GM12878 (cell line): ENCODE results near the gene CHST14. TPM values are rescaled to one million over a fixed set of nuclear protein-coding genes. Genes with fewer than 3 reads are reported as not detected.

ENCODE experiments used
- ATAC-seq: fragments of 200-7000 bp; cut with Tn5 transposase; 3 replicates; pipeline ENCODE4 v1.9.1; 2020; ENCODE audit warnings: mild to moderate bottlenecking, moderate library complexity
- BruUV-seq: library from RNA; stranded (reverse); fragments of 400-500 nt; replicated peaks from 2 replicates; lab custom pipeline; 2021; lab: Mats Ljungman, UMichigan
- CTCF ChIA-PET: fragments of 300-600 bp; sonication (Branson Sonifier 250); formaldehyde crosslinking; extraction: SDS; loops from one replicate; lab custom pipeline; 2021; ENCODE audit warnings: inconsistent platforms; lab: Yijun Ruan, JAX
- POLR2A ChIA-PET: fragments of 350-600 bp; formaldehyde crosslinking; extraction: SDS; loops from one replicate; lab custom pipeline; 2021; ENCODE audit warnings: inconsistent platforms; lab: Charles Lee
- RAD21 ChIA-PET: fragments of 300-600 bp; sonication (Branson Sonifier 250); formaldehyde crosslinking; loops from one replicate; lab custom pipeline; 2023; ENCODE audit warnings: antibody characterized with exemption; ENCODE audit not compliant: unreplicated experiment; lab: Charles Lee
- SMC1A ChIA-PET: fragments of 300-600 bp; sonication (Branson Sonifier 250); formaldehyde crosslinking; loops from one replicate; lab custom pipeline; 2023; ENCODE audit not compliant: unreplicated experiment, uncharacterized antibody; lab: Charles Lee
- DNase-seq: peaks from one replicate; pipeline ENCODE4 v3.0.0-alpha.2; 2011; ENCODE audit warnings: low read depth, low spot score
- FAIRE-seq: peaks from 3 replicates; lab custom pipeline; 2011; peaks lifted over from hg19 to GRCh38; lab: Jason Lieb, UNC
- H2AFZ ChIP-seq: 2 replicates; pipeline ENCODE4 v1.6.0; 2011; ENCODE audit warnings: low read depth, low read length, control low read depth; ENCODE audit not compliant: control insufficient read depth
- H3K27ac ChIP-seq: 2 replicates; pipeline ENCODE4 v1.5.1; 2011; ENCODE audit warnings: control low read depth; ENCODE audit not compliant: control insufficient read depth, insufficient read depth
- H3K27me3 ChIP-seq, 2 experiments: replicated peaks in 1 of 2; 2 replicates each; pipeline versions ENCODE4 v1.6.0 to v1.6.1; 2011; ENCODE audit warnings: low read length in 1 of 2; ENCODE audit not compliant: control insufficient read depth in 2 of 2, insufficient read depth in 2 of 2
- H3K36me3 ChIP-seq, 2 experiments: 2 replicates each; pipeline ENCODE4 v1.5.1; 2011; ENCODE audit warnings: low read length in 1 of 2; ENCODE audit not compliant: control insufficient read depth in 2 of 2, insufficient read depth in 2 of 2
- H3K4me1 ChIP-seq: 2 replicates; pipeline ENCODE4 v1.6.1; 2011; ENCODE audit warnings: mild to moderate bottlenecking, low read length, moderate library complexity, mixed read lengths; ENCODE audit not compliant: control insufficient read depth, insufficient read depth
- H3K4me2 ChIP-seq: 2 replicates; pipeline ENCODE4 v1.6.0; 2011; ENCODE audit warnings: control low read depth; ENCODE audit not compliant: control insufficient read depth, insufficient read depth
- H3K4me3 ChIP-seq: fragments of 200-600 bp; sonication (generic); 2 replicates; pipeline ENCODE4 v1.5.1; 2016
- H3K79me2 ChIP-seq: 2 replicates; pipeline ENCODE4 v1.6.0; 2011; ENCODE audit warnings: low read length; ENCODE audit not compliant: control insufficient read depth, insufficient read depth
- H3K9ac ChIP-seq: 2 replicates; pipeline ENCODE4 v1.8.0; 2011; ENCODE audit warnings: low read length, control low read depth, mixed read lengths; ENCODE audit not compliant: control insufficient read depth, insufficient read depth
- H3K9me3 ChIP-seq: replicated peaks from 3 replicates; pipeline ENCODE4 v1.5.1; 2011; ENCODE audit warnings: mild to moderate bottlenecking, low read length; ENCODE audit not compliant: control insufficient read depth, insufficient read depth
- H4K20me1 ChIP-seq: 2 replicates; pipeline ENCODE4 v1.6.0; 2011; ENCODE audit not compliant: control insufficient read depth, insufficient read depth
- CHD4 ChIP-seq: fragments of 200-600 bp; sonication (generic); IDR thresholded peaks from 2 replicates; pipeline ENCODE4 v1.6.1; 2016; ENCODE audit warnings: mild to moderate bottlenecking
- MEF2B ChIP-seq: fragments of 450-650 bp; IDR thresholded peaks from 2 replicates; pipeline ENCODE4 v1.6.1; 2018; ENCODE audit warnings: mild to moderate bottlenecking, moderate library complexity; ENCODE audit not compliant: partially characterized antibody, poor library complexity, severe bottlenecking
- NRF1 ChIP-seq: conservative IDR thresholded peaks from 2 replicates; pipeline ENCODE4 v1.6.1; 2011; ENCODE audit warnings: mild to moderate bottlenecking, low read depth, low read length, improper control_type of control experiment
- SUZ12 ChIP-seq: fragments of 200-600 bp; sonication (generic); IDR thresholded peaks from one replicate; pipeline ENCODE4 v1.6.1; 2018; ENCODE audit warnings: antibody characterized with exemption, mild to moderate bottlenecking; ENCODE audit not compliant: unreplicated experiment
- ZBED1 ChIP-seq: IDR thresholded peaks from 2 replicates; pipeline ENCODE4 v1.6.1; 2016; ENCODE audit warnings: borderline replicate concordance
- WGBS: methylation state at CpG from one replicate; pipeline ENCODE4 v1.1.6; 2016; ENCODE audit warnings: low lambda C conversion rate; ENCODE audit not compliant: insufficient replicate concordance, insufficient coverage; ENCODE audit errors: missing lambda C conversion rate; 5-methylcytosine and 5-hydroxymethylcytosine counted together
- in situ Hi-C: fragments of 300-500 bp; cut with MboI; formaldehyde crosslinking; loops from 9 replicates; pipeline ENCODE4 v1.14.3; 2018; ENCODE audit warnings: mixed read lengths
- intact Hi-C: fragments of 100-400 bp; cut with micrococcal nuclease; formaldehyde crosslinking; loops from one replicate; pipeline ENCODE4 v1.14.2; 2022; ENCODE audit not compliant: unreplicated experiment
- polyA plus RNA-seq, 11 experiments: library from polyadenylated mRNA; depleted of rRNA in 4 of 11; unstranded in 6 of 11; stranded (reverse) in 5 of 11; fragments of >200 nt; fragmentation: Nextera tagmentation in 4 of 11; fragmentation: Illumina TruSeq in 1 of 11; extraction: Ambion mirVana in 4 of 11; extraction: Trizol in 1 of 11; gene quantifications; 1 replicate in 1 of 11; 2 replicates in 10 of 11; pipeline versions ENCODE4 v1.2.1 to v1.2.3, GENCODE V29; 2011 to 2016; ENCODE audit warnings: inconsistent platforms in 2 of 11, missing spikeins in 2 of 11, low read depth in 1 of 11
- total RNA-seq, 4 experiments: library from RNA; depleted of rRNA in 3 of 4; stranded (reverse); fragments of >200 nt in 3 of 4; fragmentation: Illumina TruSeq in 1 of 4; extraction: Trizol in 1 of 4; gene quantifications; 2 replicates each; pipeline versions ENCODE4 v1.2.1 to v1.2.3, GENCODE V29; 2013 to 2021
- TF ChIP-seq, protein P1 (sequence below): IDR thresholded peaks from 2 replicates; pipeline ENCODE4 v1.6.1; 2011; ENCODE audit warnings: low read depth, mild to moderate bottlenecking, low read length, moderate library complexity, borderline replicate concordance; ENCODE audit errors: extremely low read depth
- TF ChIP-seq, protein P2 (sequence below): fragments of 450-650 bp; IDR thresholded peaks from 2 replicates; pipeline ENCODE4 v1.6.1; 2016; ENCODE audit warnings: mild to moderate bottlenecking, moderate library complexity, borderline replicate concordance

Gene CHST14
- total and polyA plus RNA-seq, 10 of the 15 experiments (the other 5 are each of a cell fraction or from before 2014, with no cell fraction given), result 1.3 to 12.8 (median 6.2) TPM

DNA sequence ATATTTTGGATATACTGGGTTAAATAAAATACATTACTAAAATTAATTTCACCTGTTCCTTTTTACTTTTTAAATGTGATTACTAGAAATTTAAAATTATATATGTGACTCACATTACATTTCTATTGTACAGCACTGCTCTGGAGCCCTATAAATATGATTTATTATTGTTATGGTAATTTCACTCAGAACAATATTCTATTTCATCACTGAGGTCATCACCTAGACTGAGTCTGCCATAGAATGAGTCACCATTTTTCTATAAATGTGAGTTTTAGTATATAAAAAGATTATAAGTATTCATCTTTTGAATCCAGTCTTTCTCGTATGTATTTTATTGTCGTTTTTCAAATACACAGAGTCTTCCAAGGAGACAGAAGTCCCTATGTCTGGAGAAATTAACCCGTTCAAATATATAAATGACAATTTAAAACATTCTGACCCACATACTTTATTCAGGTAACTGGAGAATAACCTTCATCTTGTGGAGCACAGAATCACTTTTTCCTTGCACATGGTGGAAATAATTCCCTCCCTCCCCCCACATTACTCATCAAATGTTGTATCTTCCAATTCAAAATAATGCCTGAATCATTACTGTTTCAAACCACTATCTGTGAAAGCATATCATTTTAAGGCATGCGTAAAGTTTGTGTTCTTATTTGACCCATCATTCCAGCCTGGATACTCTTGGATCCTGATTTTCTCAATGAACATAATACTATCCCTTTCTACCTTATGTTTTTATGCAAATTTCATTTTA, 30.0 kb downstream of the CHST14 start:
- POLR2A ChIA-PET, result interaction anchor here (0.7 kb wide), 2 partner anchors 12 to 46 kb away, joined by 3 read pairs; no protein-coding TSS in a partner anchor
- no peaks in the 10 kb centered on the region for H3K9me3 ChIP-seq
- FAIRE-seq, result no peak
- no peak overlapping the region for H2AFZ ChIP-seq
- ATAC-seq, result no peak
- CTCF ChIA-PET, result interaction anchor here (1.4 kb wide), 1 partner anchor 161 kb away, joined by 3 read pairs; no protein-coding TSS in a partner anchor
- no peak for DNase-seq
- TF ChIP-seq CHD4, result no peak
- TF ChIP-seq, protein P1, sequence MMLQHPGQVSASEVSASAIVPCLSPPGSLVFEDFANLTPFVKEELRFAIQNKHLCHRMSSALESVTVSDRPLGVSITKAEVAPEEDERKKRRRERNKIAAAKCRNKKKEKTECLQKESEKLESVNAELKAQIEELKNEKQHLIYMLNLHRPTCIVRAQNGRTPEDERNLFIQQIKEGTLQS, result no peak
- no peak for TF ChIP-seq SUZ12
- TF ChIP-seq NRF1, result no peak
- 38% methylated on average over 4 of the region's 4 CpGs for WGBS
- no peak overlapping the region for H3K9ac ChIP-seq
- intact Hi-C loops, result loop anchor here (10.0 kb wide), 1 partner anchor 156 kb away; the partner anchor contains the start of gene CCDC9B
- no peaks in the 10 kb centered on the region; a peak in 1 of 4 replicates for H3K27me3 ChIP-seq
- no peaks in the 10 kb centered on the region for H3K36me3 ChIP-seq
- in situ Hi-C loops, result no loop called here
- H3K4me3 ChIP-seq, result no peak overlapping the region
- no peaks in the 10 kb centered on the region for H4K20me1 ChIP-seq
- no peak overlapping the region for H3K4me2 ChIP-seq
- no TSS peak for BruUV-seq
- H3K27ac ChIP-seq, result no peak overlapping the region
- no peaks in the 10 kb centered on the region for H3K4me1 ChIP-seq
- SMC1A ChIA-PET, result no interaction called here
- RAD21 ChIA-PET, result no interaction called here
- no peaks in the 10 kb centered on the region for H3K79me2 ChIP-seq

DNA sequence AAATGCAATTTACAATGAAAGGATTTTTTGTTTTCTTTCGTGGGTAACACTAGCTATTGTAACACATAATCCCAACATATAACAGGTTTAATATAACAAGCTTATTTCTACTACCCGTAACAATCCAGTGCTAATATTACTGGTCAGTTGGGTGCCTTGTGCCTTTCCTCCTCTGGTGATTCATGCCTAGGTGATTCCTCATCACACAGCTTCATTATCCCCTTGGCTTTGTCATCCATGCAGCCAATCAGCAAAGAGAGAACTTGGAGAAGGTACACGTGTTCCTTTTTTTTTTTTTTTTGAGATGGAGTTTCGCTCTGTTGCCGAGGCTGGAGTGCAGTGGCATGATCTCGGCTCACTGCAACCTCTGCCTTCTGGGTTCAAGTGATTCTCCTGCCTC, 30.7 kb downstream of the CHST14 start:
- no peak overlapping the region for H2AFZ ChIP-seq
- H3K4me1 ChIP-seq, result no peaks in the 10 kb centered on the region
- CTCF ChIA-PET, result no interaction called here
- H3K79me2 ChIP-seq, result no peaks in the 10 kb centered on the region
- H3K4me2 ChIP-seq, result no peak overlapping the region
- POLR2A ChIA-PET, result interaction anchor here (0.6 to 0.7 kb wide), 5 partner anchors 11 to 1647 kb away, joined by 3 to 4 read pairs (median 3); no protein-coding TSS in a partner anchor
- WGBS, result 64% methylated on average over 3 of the region's 6 CpGs
- H3K4me3 ChIP-seq, result no peak overlapping the region
- H3K9me3 ChIP-seq, result no peaks in the 10 kb centered on the region
- SMC1A ChIA-PET, result no interaction called here
- H4K20me1 ChIP-seq, result no peaks in the 10 kb centered on the region
- FAIRE-seq (no peak), DNase-seq (no peak), ATAC-seq (no peak)
- H3K36me3 ChIP-seq, result no peaks in the 10 kb centered on the region
- in situ Hi-C loops, result no loop called here
- no peak overlapping the region for H3K9ac ChIP-seq
- no peak overlapping the region for H3K27ac ChIP-seq
- intact Hi-C loops, result loop anchor here (10.0 kb wide), 1 partner anchor 157 kb away; the partner anchor contains the start of gene CCDC9B
- no TSS peak for BruUV-seq
- RAD21 ChIA-PET, result no interaction called here
- no peaks in the 10 kb centered on the region; a peak in 1 of 4 replicates for H3K27me3 ChIP-seq
- TF ChIP-seq MEF2B, result no peak
- no peak for TF ChIP-seq ZBED1
- TF ChIP-seq, protein P2, sequence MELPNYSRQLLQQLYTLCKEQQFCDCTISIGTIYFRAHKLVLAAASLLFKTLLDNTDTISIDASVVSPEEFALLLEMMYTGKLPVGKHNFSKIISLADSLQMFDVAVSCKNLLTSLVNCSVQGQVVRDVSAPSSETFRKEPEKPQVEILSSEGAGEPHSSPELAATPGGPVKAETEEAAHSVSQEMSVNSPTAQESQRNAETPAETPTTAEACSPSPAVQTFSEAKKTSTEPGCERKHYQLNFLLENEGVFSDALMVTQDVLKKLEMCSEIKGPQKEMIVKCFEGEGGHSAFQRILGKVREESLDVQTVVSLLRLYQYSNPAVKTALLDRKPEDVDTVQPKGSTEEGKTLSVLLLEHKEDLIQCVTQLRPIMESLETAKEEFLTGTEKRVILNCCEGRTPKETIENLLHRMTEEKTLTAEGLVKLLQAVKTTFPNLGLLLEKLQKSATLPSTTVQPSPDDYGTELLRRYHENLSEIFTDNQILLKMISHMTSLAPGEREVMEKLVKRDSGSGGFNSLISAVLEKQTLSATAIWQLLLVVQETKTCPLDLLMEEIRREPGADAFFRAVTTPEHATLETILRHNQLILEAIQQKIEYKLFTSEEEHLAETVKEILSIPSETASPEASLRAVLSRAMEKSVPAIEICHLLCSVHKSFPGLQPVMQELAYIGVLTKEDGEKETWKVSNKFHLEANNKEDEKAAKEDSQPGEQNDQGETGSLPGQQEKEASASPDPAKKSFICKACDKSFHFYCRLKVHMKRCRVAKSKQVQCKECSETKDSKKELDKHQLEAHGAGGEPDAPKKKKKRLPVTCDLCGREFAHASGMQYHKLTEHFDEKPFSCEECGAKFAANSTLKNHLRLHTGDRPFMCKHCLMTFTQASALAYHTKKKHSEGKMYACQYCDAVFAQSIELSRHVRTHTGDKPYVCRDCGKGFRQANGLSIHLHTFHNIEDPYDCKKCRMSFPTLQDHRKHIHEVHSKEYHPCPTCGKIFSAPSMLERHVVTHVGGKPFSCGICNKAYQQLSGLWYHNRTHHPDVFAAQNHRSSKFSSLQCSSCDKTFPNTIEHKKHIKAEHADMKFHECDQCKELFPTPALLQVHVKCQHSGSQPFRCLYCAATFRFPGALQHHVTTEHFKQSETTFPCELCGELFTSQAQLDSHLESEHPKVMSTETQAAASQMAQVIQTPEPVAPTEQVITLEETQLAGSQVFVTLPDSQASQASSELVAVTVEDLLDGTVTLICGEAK, result no peak
